K562 (cell line): Measurements from ENCODE around the gene HFE. TPM values are rescaled to one million over a fixed set of nuclear protein-coding genes. Genes with fewer than 3 reads are reported as not detected.

Experiments used
- ADNP ChIP-seq: fragments of 200-800 bp; sonication (Bioruptor generic); IDR thresholded peaks from 2 replicates; pipeline ENCODE4 v1.6.1; 2016; ENCODE audit warnings: missing genetic modification characterization, missing compliant biosample characterization
- CBX3 ChIP-seq, 2 experiments: IDR thresholded peaks; 1 replicate in 1 of 2; 2 replicates in 1 of 2; pipeline ENCODE4 v1.6.1; 2012; ENCODE audit warnings: inconsistent platforms in 2 of 2, low read length in 2 of 2, borderline replicate concordance in 1 of 2, control low read depth in 1 of 2
- CCAR2 ChIP-seq: fragments of 200-400 bp; formaldehyde crosslinking; IDR thresholded peaks from 2 replicates; pipeline ENCODE4 v1.6.1; 2017; ENCODE audit warnings: mild to moderate bottlenecking, low read depth, low read length
- DPF2 ChIP-seq: fragments of 450-650 bp; IDR thresholded peaks from 2 replicates; pipeline ENCODE4 v1.6.1; 2016
- IFI16 ChIP-seq: fragments of 250-450 bp; sonication (Bioruptor Pico); IDR thresholded peaks from 2 replicates; pipeline ENCODE4 v2.1.2; 2022; ENCODE audit warnings: mild to moderate bottlenecking, inconsistent platforms
- L3MBTL2 ChIP-seq: fragments of 450-650 bp; IDR thresholded peaks from 2 replicates; pipeline ENCODE4 v1.6.1; 2016; ENCODE audit warnings: mild to moderate bottlenecking, moderate library complexity
- MCM5 ChIP-seq: fragments of 450-650 bp; IDR thresholded peaks from 2 replicates; pipeline ENCODE4 v1.6.1; 2016; ENCODE audit warnings: low read depth
- PBX2 ChIP-seq, 2 experiments: IDR thresholded peaks in 1 of 2; conservative IDR thresholded peaks in 1 of 2; 2 replicates each; pipeline ENCODE4 v1.6.1; 2016; ENCODE audit warnings: low read depth in 2 of 2, mild to moderate bottlenecking in 1 of 2, missing compliant biosample characterization in 1 of 2, missing genetic modification characterization in 1 of 2, moderate library complexity in 1 of 2
- PHF8 ChIP-seq: fragments of 200-600 bp; sonication (generic); IDR thresholded peaks from 2 replicates; pipeline ENCODE4 v1.6.1; 2012; ENCODE audit warnings: mixed run types, mild to moderate bottlenecking, inconsistent platforms, low read length, moderate library complexity, borderline replicate concordance
- POLR2A ChIP-seq: fragments of 450-650 bp; conservative IDR thresholded peaks from 2 replicates; pipeline ENCODE4 v1.6.1; 2016
- POLR2B ChIP-seq: fragments of 450-650 bp; IDR thresholded peaks from 2 replicates; pipeline ENCODE4 v1.6.1; 2018; ENCODE audit warnings: low read depth; ENCODE audit not compliant: partially characterized antibody
- POLR3A ChIP-seq: IDR thresholded peaks from 2 replicates; pipeline ENCODE4 v1.6.1; 2011; ENCODE audit warnings: borderline replicate concordance, mild to moderate bottlenecking, moderate library complexity; ENCODE audit not compliant: insufficient read length, insufficient read depth; ENCODE audit errors: extremely low read depth
- RBM39 ChIP-seq: fragments of 200-400 bp; formaldehyde crosslinking; optimal IDR thresholded peaks from 2 replicates; pipeline ENCODE3; 2018; ENCODE audit warnings: low read depth, low read length
- SAP30 ChIP-seq: fragments of 200-600 bp; sonication (generic); IDR thresholded peaks from 2 replicates; pipeline ENCODE4 v1.6.1; 2012; ENCODE audit warnings: borderline replicate concordance, low read depth, mild to moderate bottlenecking, moderate library complexity, low read length, control low read depth, inconsistent platforms; ENCODE audit not compliant: insufficient read depth, poor library complexity, severe bottlenecking
- SMARCB1 ChIP-seq: IDR thresholded peaks from 2 replicates; pipeline ENCODE4 v1.6.1; 2011; ENCODE audit warnings: improper control_type of control experiment, low read depth; ENCODE audit not compliant: insufficient read length
- SNIP1 ChIP-seq: fragments of 450-650 bp; IDR thresholded peaks from 2 replicates; pipeline ENCODE4 v1.7.1; 2017; ENCODE audit warnings: low read depth, mild to moderate bottlenecking
- TGIF2 ChIP-seq: sonication (generic); formaldehyde crosslinking; IDR thresholded peaks from 2 replicates; pipeline ENCODE4 v1.8.1; 2022; ENCODE audit warnings: mild to moderate bottlenecking, missing genetic modification reagents, moderate library complexity
- ZNF384 ChIP-seq: IDR thresholded peaks from 2 replicates; pipeline ENCODE4 v1.6.1; 2012; ENCODE audit warnings: low read depth, low read length, improper control_type of control experiment
- ZNF444 ChIP-seq: fragments of 250-450 bp; sonication (Bioruptor Pico); IDR thresholded peaks from 2 replicates; pipeline ENCODE4 v1.4.0; 2020; ENCODE audit warnings: mild to moderate bottlenecking, moderate library complexity
- ZNF707 ChIP-seq: fragments of 250-450 bp; sonication (Bioruptor Pico); conservative IDR thresholded peaks from 2 replicates; pipeline ENCODE4 v1.8.0; 2022; ENCODE audit warnings: inconsistent platforms, mild to moderate bottlenecking, moderate library complexity
- ZSCAN29 ChIP-seq: fragments of 450-650 bp; IDR thresholded peaks from 2 replicates; pipeline ENCODE4 v1.6.1; 2017
- polyA plus RNA-seq, 8 experiments: library from polyadenylated mRNA; depleted of rRNA in 4 of 8; stranded (reverse) in 5 of 8; unstranded in 3 of 8; fragments of >200 nt; fragmentation: Nextera tagmentation in 2 of 8; fragmentation: Illumina TruSeq in 1 of 8; extraction: Ambion mirVana in 2 of 8; extraction: Trizol in 1 of 8; gene quantifications; 2 replicates each; pipeline versions ENCODE4 v1.2.1 to v1.2.3, GENCODE V29; 2011 to 2014; ENCODE audit warnings: inconsistent platforms in 1 of 8, missing spikeins in 1 of 8
- total RNA-seq, 7 experiments: library from RNA; depleted of rRNA in 6 of 7; stranded (reverse); fragments of >200 nt in 6 of 7; fragmentation: Illumina TruSeq in 2 of 7; extraction: Trizol in 2 of 7; gene quantifications; 2 replicates each; pipeline versions ENCODE4 v1.2.1 to v1.2.3, GENCODE V29; 2011 to 2021; ENCODE audit warnings: low replicate concordance in 1 of 7
- TF ChIP-seq, protein P1 (sequence below): IDR thresholded peaks from 2 replicates; pipeline ENCODE4 v1.6.1; 2011; ENCODE audit not compliant: insufficient read length; ENCODE audit errors: extremely low read depth
- TF ChIP-seq, protein P2 (sequence below): fragments of 450-650 bp; formaldehyde crosslinking; IDR thresholded peaks from 2 replicates; pipeline ENCODE4 v1.4.0; 2022; ENCODE audit warnings: missing genetic modification characterization

The HFE gene
- total and polyA plus RNA-seq, 9 of the 15 experiments (the other 6 are each of a cell fraction or from before 2014, with no cell fraction given) = 0.14 to 1.2 (median 0.76) TPM

DNA sequence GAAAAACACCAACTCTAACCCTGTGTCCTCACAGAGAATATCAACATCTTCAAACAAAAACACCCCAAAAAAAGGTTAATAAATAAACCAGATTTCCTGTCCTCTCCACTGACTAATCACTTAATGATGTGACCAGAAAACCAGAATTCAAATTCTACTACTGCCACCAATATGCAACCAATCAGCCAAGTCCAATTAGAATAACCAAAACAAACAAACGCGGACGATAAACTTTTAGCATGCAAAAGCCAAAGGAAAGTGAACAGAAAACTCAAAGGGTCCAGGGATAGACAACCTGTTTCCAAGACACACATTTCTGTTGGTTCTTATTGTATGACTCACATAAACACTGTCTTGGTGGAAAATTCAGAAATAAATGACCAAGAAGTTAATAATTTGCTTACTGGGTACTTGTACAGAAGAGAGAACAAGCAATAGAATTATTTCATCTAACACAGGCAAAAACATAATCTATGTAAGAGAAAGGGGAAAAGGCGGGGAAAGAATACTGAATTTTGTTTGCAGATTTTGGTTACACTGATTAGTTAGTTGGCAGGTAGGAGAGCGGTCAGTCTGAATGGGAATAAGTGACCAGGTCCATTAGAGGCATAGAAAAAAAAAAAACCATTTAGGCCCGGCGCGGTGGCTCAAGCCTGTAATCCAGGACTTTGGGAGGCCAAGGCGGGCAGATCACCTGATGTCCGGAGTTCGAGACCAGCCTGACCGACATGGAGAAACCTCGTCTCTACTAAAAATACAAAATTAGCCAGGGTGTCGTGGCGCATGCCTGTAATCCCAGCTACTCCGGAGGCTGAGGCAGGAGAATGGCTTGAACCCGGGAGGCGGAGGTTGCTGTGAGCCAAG lies 34.1 kb downstream of the HFE start (continued):
- no peak for TF ChIP-seq PBX2 (CRISPR knock-in tag; IDR thresholded peaks at IDR 0.05; ENCODE audit: low read depth)
- TF ChIP-seq PBX2 (tag; conservative IDR thresholded peaks at IDR 0.05; ENCODE audit: low read depth) = no peak
- no peak for TF ChIP-seq ZNF707 (CRISPR knock-in tag)
- no peak for TF ChIP-seq ZSCAN29
- no peak for TF ChIP-seq CCAR2
- no peak for TF ChIP-seq TGIF2 (CRISPR knock-in tag)
- TF ChIP-seq SNIP1 = 0 out of 2 replicates have a peak, but pooled peaks have one; percentile 16
- no peak for TF ChIP-seq ZNF444
- TF ChIP-seq SAP30 = no peak
- TF ChIP-seq, protein P1, sequence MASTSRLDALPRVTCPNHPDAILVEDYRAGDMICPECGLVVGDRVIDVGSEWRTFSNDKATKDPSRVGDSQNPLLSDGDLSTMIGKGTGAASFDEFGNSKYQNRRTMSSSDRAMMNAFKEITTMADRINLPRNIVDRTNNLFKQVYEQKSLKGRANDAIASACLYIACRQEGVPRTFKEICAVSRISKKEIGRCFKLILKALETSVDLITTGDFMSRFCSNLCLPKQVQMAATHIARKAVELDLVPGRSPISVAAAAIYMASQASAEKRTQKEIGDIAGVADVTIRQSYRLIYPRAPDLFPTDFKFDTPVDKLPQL = no peak
- TF ChIP-seq, protein P2, sequence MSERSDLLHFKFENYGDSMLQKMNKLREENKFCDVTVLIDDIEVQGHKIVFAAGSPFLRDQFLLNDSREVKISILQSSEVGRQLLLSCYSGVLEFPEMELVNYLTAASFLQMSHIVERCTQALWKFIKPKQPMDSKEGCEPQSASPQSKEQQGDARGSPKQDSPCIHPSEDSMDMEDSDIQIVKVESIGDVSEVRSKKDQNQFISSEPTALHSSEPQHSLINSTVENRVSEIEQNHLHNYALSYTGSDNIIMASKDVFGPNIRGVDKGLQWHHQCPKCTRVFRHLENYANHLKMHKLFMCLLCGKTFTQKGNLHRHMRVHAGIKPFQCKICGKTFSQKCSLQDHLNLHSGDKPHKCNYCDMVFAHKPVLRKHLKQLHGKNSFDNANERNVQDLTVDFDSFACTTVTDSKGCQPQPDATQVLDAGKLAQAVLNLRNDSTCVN (CRISPR knock-in tag) = 0 out of 2 replicates have a peak, but pooled peaks have one; percentile 75
- no peak for TF ChIP-seq DPF2
- no peak for TF ChIP-seq CBX3 (IDR thresholded peaks at IDR 0.05; ENCODE audit: borderline replicate concordance in 1 of 2, low read length in 2 of 2)
- TF ChIP-seq MCM5 = no peak
- TF ChIP-seq PHF8 = 0 out of 2 replicates have a peak, but pooled peaks have one; percentile 20
- no peak for TF ChIP-seq IFI16 (CRISPR knock-in tag)
- 0 out of 2 replicates have a peak, but pooled peaks have one; percentile 52 for TF ChIP-seq POLR2A
- TF ChIP-seq ZNF384 = peak; percentile 84
- TF ChIP-seq ADNP (tag) = peak; percentile 60; the same call in 1 of the 2 replicates
- TF ChIP-seq RBM39 = no peak
- peak; percentile 9 for TF ChIP-seq POLR2B
- no peak for TF ChIP-seq SMARCB1
- TF ChIP-seq POLR3A = peak; percentile 15
- TF ChIP-seq L3MBTL2 = peak; percentile 31; the same call in 1 of the 2 replicates
